ENCODE measurements around the gene CACNA2D3.

The CACNA2D3 gene

GRCh38 chr3:54936561-54936960 is 814.2 kb downstream of the CACNA2D3 start:
- Histone ChIP-seq H3K27ac (ENCODE audit: low read depth, low read length) (no peak overlapping the region), H3K9ac (ENCODE audit: low read length) (no peak overlapping the region), H3K18ac (ENCODE audit: low read length) (no peak overlapping the region), H4K5ac (ENCODE audit: low read length) (no peak overlapping the region), H2AK5ac (ENCODE audit: low read length) (no peak overlapping the region), H3K56ac (ENCODE audit: low read length) (no peak overlapping the region), H2BK15ac (replicated peaks; ENCODE audit: low read depth) (no peak overlapping the region), H3K27me3 (ENCODE audit: insufficient read depth, low read length, poor library complexity) (no peaks in the 10 kb centered on the region), H3K36me3 (ENCODE audit: control insufficient read depth, insufficient read depth, low read length) (no peaks in the 10 kb centered on the region), H3K79me1 (ENCODE audit: low read length) (no peaks in the 10 kb centered on the region), H4K8ac (ENCODE audit: low read depth, low read length) (no peak overlapping the region), H2BK120ac (ENCODE audit: low read depth, low read length) (no peak overlapping the region), H3K4me2 (ENCODE audit: low read length) (no peak overlapping the region), H2BK5ac (ENCODE audit: low read length) (no peak overlapping the region), H3K4me1 (ENCODE audit: control insufficient read depth, low read depth, low read length) (no peaks in the 10 kb centered on the region), H3K4me3 (ENCODE audit: low read length) (no peak overlapping the region), H3K23ac (ENCODE audit: low read length) (no peak overlapping the region), H3K79me2 (ENCODE audit: control insufficient read depth, insufficient read depth, low read length) (no peaks in the 10 kb centered on the region), H3K4ac (ENCODE audit: low read depth, low read length) (no peak overlapping the region)
- no CpG with 5 or more reads among the region's 5 CpGs for WGBS (ENCODE audit: extremely low coverage, insufficient coverage, low lambda C conversion rate)
- peak; percentile 22 for DNase-seq

DNA sequence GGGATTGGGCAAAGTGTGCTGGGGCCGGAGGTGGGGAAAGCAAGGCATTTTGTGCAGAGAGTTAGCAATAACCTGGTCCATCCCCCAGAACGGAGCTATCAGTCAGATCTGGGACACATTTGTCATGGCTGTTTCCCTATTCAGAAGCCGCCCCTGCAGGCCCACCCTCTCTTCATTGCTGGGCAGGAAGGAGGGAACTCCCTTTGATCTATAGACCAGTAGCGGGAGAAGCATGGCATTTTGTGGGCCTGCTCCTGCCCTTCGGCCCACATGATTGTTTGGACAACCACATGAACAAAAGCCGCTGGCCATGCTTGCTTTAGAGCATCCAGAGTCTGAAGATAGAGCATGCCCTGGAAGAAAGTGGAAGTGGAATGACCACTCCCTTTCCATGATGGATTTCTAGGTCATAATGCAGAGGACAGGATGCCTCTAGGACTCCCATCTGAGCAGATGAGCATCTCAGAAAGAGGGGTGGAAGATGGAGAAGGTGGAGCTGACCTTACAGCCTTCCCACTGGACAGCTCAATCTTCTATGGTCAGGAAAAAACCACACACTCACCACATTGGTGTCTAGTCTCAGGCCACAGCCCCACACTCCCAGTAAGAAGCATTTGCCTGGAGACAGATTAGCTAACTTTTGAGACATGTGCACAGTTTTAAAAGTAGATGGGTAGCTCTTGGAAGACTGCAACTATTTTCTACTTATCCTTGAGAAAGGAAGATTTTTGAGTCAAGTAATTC is 817.4 kb downstream of the CACNA2D3 start:
- Histone ChIP-seq H3K9ac (ENCODE audit: low read length) (no peak overlapping the region), H3K23ac (ENCODE audit: low read length) (no peak overlapping the region), H4K8ac (ENCODE audit: low read depth, low read length) (no peak overlapping the region), H3K36me3 (ENCODE audit: control insufficient read depth, insufficient read depth, low read length) (no peaks in the 10 kb centered on the region), H2BK15ac (replicated peaks; ENCODE audit: low read depth) (no peak overlapping the region), H3K4ac (ENCODE audit: low read depth, low read length) (no peak overlapping the region), H3K27ac (ENCODE audit: low read depth, low read length) (no peak overlapping the region), H2BK5ac (ENCODE audit: low read length) (no peak overlapping the region), H3K56ac (ENCODE audit: low read length) (no peak overlapping the region), H2AK5ac (ENCODE audit: low read length) (no peak overlapping the region), H2BK120ac (ENCODE audit: low read depth, low read length) (no peak overlapping the region), H3K18ac (ENCODE audit: low read length) (no peak overlapping the region), H3K79me1 (ENCODE audit: low read length) (no peaks in the 10 kb centered on the region), H3K4me1 (ENCODE audit: control insufficient read depth, low read depth, low read length) (no peaks in the 10 kb centered on the region), H3K79me2 (ENCODE audit: control insufficient read depth, insufficient read depth, low read length) (no peaks in the 10 kb centered on the region), H3K27me3 (ENCODE audit: insufficient read depth, low read length, poor library complexity) (no peaks in the 10 kb centered on the region), H3K4me3 (ENCODE audit: low read length) (no peak overlapping the region), H4K5ac (ENCODE audit: low read length) (no peak overlapping the region), H3K4me2 (ENCODE audit: low read length) (no peak overlapping the region)
- DNase-seq = no peak
- WGBS (ENCODE audit: extremely low coverage, insufficient coverage, low lambda C conversion rate) = no CpG with 5 or more reads among the region's 6 CpGs

DNA sequence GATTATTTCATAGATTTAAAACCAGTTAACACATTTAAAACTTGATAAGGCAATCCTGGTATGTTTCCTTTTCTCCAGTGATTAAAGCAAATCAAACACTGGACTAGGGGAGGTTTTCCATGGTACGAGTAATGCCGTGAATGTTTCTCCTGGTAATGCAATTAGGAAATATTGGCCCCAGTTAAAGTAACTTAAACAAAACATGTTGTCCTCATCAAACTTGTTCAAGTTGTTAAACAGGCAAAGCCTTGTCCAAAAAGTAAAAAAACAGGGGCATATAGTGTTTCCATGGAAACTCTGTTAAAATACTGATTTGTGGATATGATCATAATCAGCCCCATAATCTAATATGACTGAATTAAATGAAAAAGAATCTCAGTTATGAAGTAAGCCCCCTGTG is 818.6 kb downstream of the CACNA2D3 start:
- DNase-seq = no peak
- Histone ChIP-seq H2AK5ac (ENCODE audit: low read length) (no peak overlapping the region), H2BK5ac (ENCODE audit: low read length) (no peak overlapping the region), H3K23ac (ENCODE audit: low read length) (no peak overlapping the region), H4K8ac (ENCODE audit: low read depth, low read length) (no peak overlapping the region), H3K4me3 (ENCODE audit: low read length) (no peak overlapping the region), H3K18ac (ENCODE audit: low read length) (no peak overlapping the region), H3K79me2 (ENCODE audit: control insufficient read depth, insufficient read depth, low read length) (no peaks in the 10 kb centered on the region), H3K36me3 (ENCODE audit: control insufficient read depth, insufficient read depth, low read length) (no peaks in the 10 kb centered on the region), H3K79me1 (ENCODE audit: low read length) (no peaks in the 10 kb centered on the region), H2BK15ac (replicated peaks; ENCODE audit: low read depth) (no peak overlapping the region), H3K4me1 (ENCODE audit: control insufficient read depth, low read depth, low read length) (no peaks in the 10 kb centered on the region), H3K56ac (ENCODE audit: low read length) (no peak overlapping the region), H3K27ac (ENCODE audit: low read depth, low read length) (no peak overlapping the region), H3K4me2 (ENCODE audit: low read length) (no peak overlapping the region), H4K5ac (ENCODE audit: low read length) (no peak overlapping the region), H3K9ac (ENCODE audit: low read length) (no peak overlapping the region), H2BK120ac (ENCODE audit: low read depth, low read length) (no peak overlapping the region), H3K4ac (ENCODE audit: low read depth, low read length) (no peak overlapping the region), H3K27me3 (ENCODE audit: insufficient read depth, low read length, poor library complexity) (no peaks in the 10 kb centered on the region)
- no CpG with 5 or more reads among the region's 2 CpGs for WGBS (ENCODE audit: extremely low coverage, insufficient coverage, low lambda C conversion rate)

DNA sequence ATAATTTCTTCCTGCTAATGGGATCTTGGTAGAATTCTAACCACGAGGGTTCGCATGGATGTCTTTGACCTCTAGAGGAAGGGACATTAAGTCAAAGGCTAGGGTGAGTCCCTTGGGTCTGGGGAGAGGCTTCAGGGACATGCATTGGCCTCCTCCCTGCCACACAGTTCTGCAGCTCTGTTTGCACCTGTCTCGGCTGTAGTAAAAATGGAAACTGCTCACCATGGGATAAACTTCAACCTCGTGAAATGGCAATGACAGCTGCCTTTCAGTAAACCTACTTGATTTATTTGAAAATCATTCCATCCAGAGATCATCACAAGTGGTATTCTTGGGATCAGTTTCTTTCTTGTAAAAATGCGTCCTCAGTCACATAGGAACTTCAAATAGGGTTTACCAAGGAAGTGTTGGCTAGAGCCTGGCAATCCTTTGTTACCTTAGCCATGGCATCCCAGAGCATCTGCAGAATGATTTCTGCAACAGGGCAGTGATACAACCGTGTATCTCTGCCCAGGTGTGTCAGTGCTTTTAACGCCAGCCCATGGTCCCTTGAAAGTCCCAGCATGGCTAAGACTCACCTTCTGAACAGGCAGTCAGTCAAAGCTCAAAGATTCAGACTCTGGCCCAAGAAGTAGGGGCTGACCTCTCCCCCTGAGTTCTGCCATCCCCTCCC is 819.5 kb downstream of the CACNA2D3 start:
- DNase-seq = no peak
- H3K27ac ChIP-seq (ENCODE audit: low read depth, low read length) = no peak overlapping the region
- no peak overlapping the region for H3K9ac ChIP-seq (ENCODE audit: low read length)
- H3K56ac ChIP-seq (ENCODE audit: low read length) = no peak overlapping the region
- no peak overlapping the region for H3K18ac ChIP-seq (ENCODE audit: low read length)
- no peaks in the 10 kb centered on the region for H3K27me3 ChIP-seq (ENCODE audit: insufficient read depth, low read length, poor library complexity)
- H3K4ac ChIP-seq (ENCODE audit: low read depth, low read length) = no peak overlapping the region
- no peak overlapping the region for H3K23ac ChIP-seq (ENCODE audit: low read length)
- no peak overlapping the region for H4K8ac ChIP-seq (ENCODE audit: low read depth, low read length)
- H4K5ac ChIP-seq (ENCODE audit: low read length) = no peak overlapping the region
- H3K4me2 ChIP-seq (ENCODE audit: low read length) = no peak overlapping the region
- H3K79me2 ChIP-seq (ENCODE audit: control insufficient read depth, insufficient read depth, low read length) = no peaks in the 10 kb centered on the region
- H2BK5ac ChIP-seq (ENCODE audit: low read length) = no peak overlapping the region
- H2BK15ac ChIP-seq (replicated peaks; ENCODE audit: low read depth) = no peak overlapping the region
- no CpG with 5 or more reads among the region's 7 CpGs for WGBS (ENCODE audit: extremely low coverage, insufficient coverage, low lambda C conversion rate)
- no peaks in the 10 kb centered on the region for H3K79me1 ChIP-seq (ENCODE audit: low read length)
- H3K4me3 ChIP-seq (ENCODE audit: low read length) = no peak overlapping the region
- no peak overlapping the region for H2BK120ac ChIP-seq (ENCODE audit: low read depth, low read length)
- no peaks in the 10 kb centered on the region for H3K4me1 ChIP-seq (ENCODE audit: control insufficient read depth, low read depth, low read length)
- no peak overlapping the region for H2AK5ac ChIP-seq (ENCODE audit: low read length)
- no peaks in the 10 kb centered on the region for H3K36me3 ChIP-seq (ENCODE audit: control insufficient read depth, insufficient read depth, low read length)

- H2BK5ac ChIP-seq (ENCODE audit: low read length) = no peak overlapping the region
- H3K36me3 ChIP-seq (ENCODE audit: control insufficient read depth, insufficient read depth, low read length) = no peaks in the 10 kb centered on the region
- no CpG with 5 or more reads among the region's 4 CpGs for WGBS (ENCODE audit: extremely low coverage, insufficient coverage, low lambda C conversion rate)
- H3K9ac ChIP-seq (ENCODE audit: low read length) = no peak overlapping the region
- H3K79me1 ChIP-seq (ENCODE audit: low read length) = no peaks in the 10 kb centered on the region
- H3K4me2 ChIP-seq (ENCODE audit: low read length) = no peak overlapping the region
- H3K27me3 ChIP-seq (ENCODE audit: insufficient read depth, low read length, poor library complexity) = no peaks in the 10 kb centered on the region
- no peaks in the 10 kb centered on the region for H3K79me2 ChIP-seq (ENCODE audit: control insufficient read depth, insufficient read depth, low read length)
- H4K8ac ChIP-seq (ENCODE audit: low read depth, low read length) = no peak overlapping the region
- H3K27ac ChIP-seq (ENCODE audit: low read depth, low read length) = no peak overlapping the region
- H2BK15ac ChIP-seq (replicated peaks; ENCODE audit: low read depth) = no peak overlapping the region
- no peak for DNase-seq
- H3K4ac ChIP-seq (ENCODE audit: low read depth, low read length) = no peak overlapping the region
- no peak overlapping the region for H3K56ac ChIP-seq (ENCODE audit: low read length)
- H2BK120ac ChIP-seq (ENCODE audit: low read depth, low read length) = no peak overlapping the region
- no peak overlapping the region for H3K4me3 ChIP-seq (ENCODE audit: low read length)
- no peak overlapping the region for H3K18ac ChIP-seq (ENCODE audit: low read length)
- H4K5ac ChIP-seq (ENCODE audit: low read length) = no peak overlapping the region
- no peak overlapping the region for H2AK5ac ChIP-seq (ENCODE audit: low read length)
- peaks cover 3% of the 10 kb centered on the region for H3K4me1 ChIP-seq (ENCODE audit: control insufficient read depth, low read depth, low read length)
- H3K23ac ChIP-seq (ENCODE audit: low read length) = no peak overlapping the region
Observed at GRCh38 chr3:54949491-54950044, 827.2 kb downstream of the CACNA2D3 start.
